Tibial artery (tissue), 4 donors: ENCODE measurements around the gene SNX1.

ENCODE experiments used
- DNase-seq, 2 donors: peaks; one replicate each; pipeline ENCODE4 v3.0.0-alpha.2; 2019
- H3K27ac ChIP-seq, 2 donors: fragments of 200-600 bp; sonication (generic) in 1 of 2; 1 replicate in 1 of 2; 2 replicates in 1 of 2; pipeline ENCODE4 v1.5.1; 2018 to 2019; ENCODE audit warnings: mild to moderate bottlenecking in 1 of 2
- H3K27me3 ChIP-seq, 2 donors: fragments of 200-600 bp; sonication (generic) in 1 of 2; one replicate each; pipeline versions ENCODE4 v1.5.1 to v1.6.0; 2016 to 2019
- H3K36me3 ChIP-seq, 3 donors: fragments of 200-600 bp; sonication (generic) in 2 of 3; one replicate each; pipeline ENCODE4 v1.5.1; 2016 to 2019; ENCODE audit warnings: mild to moderate bottlenecking in 2 of 3
- H3K4me1 ChIP-seq, 4 donors: fragments of 200-600 bp; sonication (generic) in 2 of 4; 1 replicate in 3 of 4; 2 replicates in 1 of 4; pipeline ENCODE4 v1.5.1; 2016 to 2019
- H3K4me3 ChIP-seq, 2 donors: fragments of 200-600 bp; sonication (generic) in 1 of 2; 1 replicate in 1 of 2; 2 replicates in 1 of 2; pipeline ENCODE4 v1.5.1; 2018 to 2019; ENCODE audit warnings: mild to moderate bottlenecking in 2 of 2
- H3K9me3 ChIP-seq, 3 donors: fragments of 200-600 bp; sonication (generic) in 1 of 3; one replicate each; pipeline ENCODE4 v1.5.1; 2016 to 2019
- intact Hi-C: fragments of 100-400 bp; cut with DNase I; formaldehyde crosslinking; loops from one replicate; pipeline ENCODE4 v1.15.0; 2023; ENCODE audit warnings: low total_unique reads
- TF ChIP-seq, protein P1 (sequence below), 2 experiments: fragments of 200-600 bp in 1 of 2; fragments of 450-650 bp in 1 of 2; IDR thresholded peaks; one replicate each; pipeline ENCODE4 v1.5.1; 2017 to 2019; ENCODE audit warnings: antibody characterized with exemption in 2 of 2, mild to moderate bottlenecking in 1 of 2, moderate library complexity in 1 of 2

The SNX1 gene

GRCh38 chr15:64148581-64148980 lies 52.8 kb downstream of the SNX1 start:
- Histone ChIP-seq H3K9me3 (no peaks in the 10 kb centered on the region), H3K4me3 (no peak overlapping the region), H3K27me3 (peaks cover 0 to 23% of the 10 kb centered on the region in 2 donors), H3K36me3 (peaks cover 0 to 27% (median 16%) of the 10 kb centered on the region in 3 donors), H3K4me1 (peaks cover 6 to 26% (median 23%) of the 10 kb centered on the region in 4 donors), H3K27ac (no peak overlapping the region)
- DNase-seq = no peak
- TF ChIP-seq, protein P1, sequence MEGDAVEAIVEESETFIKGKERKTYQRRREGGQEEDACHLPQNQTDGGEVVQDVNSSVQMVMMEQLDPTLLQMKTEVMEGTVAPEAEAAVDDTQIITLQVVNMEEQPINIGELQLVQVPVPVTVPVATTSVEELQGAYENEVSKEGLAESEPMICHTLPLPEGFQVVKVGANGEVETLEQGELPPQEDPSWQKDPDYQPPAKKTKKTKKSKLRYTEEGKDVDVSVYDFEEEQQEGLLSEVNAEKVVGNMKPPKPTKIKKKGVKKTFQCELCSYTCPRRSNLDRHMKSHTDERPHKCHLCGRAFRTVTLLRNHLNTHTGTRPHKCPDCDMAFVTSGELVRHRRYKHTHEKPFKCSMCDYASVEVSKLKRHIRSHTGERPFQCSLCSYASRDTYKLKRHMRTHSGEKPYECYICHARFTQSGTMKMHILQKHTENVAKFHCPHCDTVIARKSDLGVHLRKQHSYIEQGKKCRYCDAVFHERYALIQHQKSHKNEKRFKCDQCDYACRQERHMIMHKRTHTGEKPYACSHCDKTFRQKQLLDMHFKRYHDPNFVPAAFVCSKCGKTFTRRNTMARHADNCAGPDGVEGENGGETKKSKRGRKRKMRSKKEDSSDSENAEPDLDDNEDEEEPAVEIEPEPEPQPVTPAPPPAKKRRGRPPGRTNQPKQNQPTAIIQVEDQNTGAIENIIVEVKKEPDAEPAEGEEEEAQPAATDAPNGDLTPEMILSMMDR (IDR thresholded peaks at IDR 0.05) = no peak
- intact Hi-C loops = no loop called here

DNA sequence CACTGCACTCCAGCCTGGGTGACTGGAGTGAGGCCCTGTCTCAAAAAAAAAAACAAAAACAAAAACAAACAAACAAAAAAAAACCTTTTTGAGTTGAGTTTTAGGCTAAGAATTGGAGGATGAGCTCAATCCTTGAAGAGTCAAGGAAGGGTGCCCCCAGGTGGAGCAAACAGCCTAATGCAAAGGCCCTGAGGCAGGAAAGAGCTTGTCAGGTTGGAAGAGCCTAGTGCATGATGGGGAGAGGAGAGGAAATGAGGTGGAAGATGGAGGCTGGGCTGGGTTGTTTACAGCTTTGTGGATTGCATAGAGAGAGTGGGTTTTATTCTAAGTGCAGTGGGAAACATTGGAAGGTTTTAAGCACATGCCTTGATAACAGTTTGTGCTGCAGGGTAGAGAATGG lies 53.6 kb downstream of the SNX1 start:
- TF ChIP-seq, protein P1 (IDR thresholded peaks at IDR 0.05) = no peak
- Histone ChIP-seq H3K4me1 (peaks cover 6 to 28% (median 23%) of the 10 kb centered on the region in 4 donors), H3K27ac (no peak overlapping the region), H3K36me3 (peaks cover 0 to 25% (median 16%) of the 10 kb centered on the region in 3 donors), H3K4me3 (no peak overlapping the region), H3K9me3 (no peaks in the 10 kb centered on the region), H3K27me3 (peaks cover 0 to 23% of the 10 kb centered on the region in 2 donors)
- DNase-seq = no peak
- intact Hi-C loops = no loop called here

DNA sequence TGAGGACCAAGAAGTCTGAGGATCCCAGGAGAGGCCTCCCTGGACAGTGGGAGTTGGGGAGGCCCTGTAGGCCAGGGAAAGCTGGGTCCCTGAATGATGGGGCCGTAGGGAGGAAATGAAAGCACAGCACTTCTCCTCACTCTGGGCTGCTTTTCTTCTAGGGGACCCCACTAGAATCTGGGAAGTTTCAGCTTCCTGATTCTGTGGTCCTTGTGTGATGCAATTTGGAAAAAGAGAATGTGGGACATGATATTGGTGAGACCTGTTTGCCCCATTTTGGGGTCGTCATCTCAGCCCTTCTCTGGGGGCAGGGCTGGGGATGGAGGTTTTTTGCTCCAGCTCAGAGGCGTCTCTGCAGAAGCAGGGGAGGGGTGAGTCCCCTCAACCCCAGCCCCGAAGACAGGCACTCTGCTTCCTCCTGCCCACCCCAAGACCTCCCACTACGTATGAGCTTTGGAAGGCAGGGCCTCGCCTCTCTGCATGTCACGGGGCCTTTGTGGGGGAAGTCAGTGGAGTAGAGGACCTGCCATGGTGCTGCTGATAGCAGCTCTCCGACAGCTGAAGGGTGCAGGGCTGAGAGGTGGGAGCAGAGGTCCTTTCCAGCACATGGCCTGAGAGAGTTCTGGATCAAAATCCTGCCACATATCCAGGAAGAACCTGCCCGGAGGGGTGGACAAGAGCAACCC lies 54.3 kb downstream of the SNX1 start:
- Histone ChIP-seq H3K27ac (no peak overlapping the region), H3K4me3 (no peak overlapping the region), H3K9me3 (no peaks in the 10 kb centered on the region), H3K4me1 (peaks cover 6 to 28% (median 23%) of the 10 kb centered on the region in 4 donors), H3K36me3 (peaks cover 0 to 25% (median 16%) of the 10 kb centered on the region in 3 donors), H3K27me3 (peaks cover 0 to 23% of the 10 kb centered on the region in 2 donors)
- intact Hi-C loops = no loop called here
- peak in 1 of 2 donors; percentile 55 for DNase-seq
- TF ChIP-seq, protein P1 (IDR thresholded peaks at IDR 0.05) = no peak

DNA sequence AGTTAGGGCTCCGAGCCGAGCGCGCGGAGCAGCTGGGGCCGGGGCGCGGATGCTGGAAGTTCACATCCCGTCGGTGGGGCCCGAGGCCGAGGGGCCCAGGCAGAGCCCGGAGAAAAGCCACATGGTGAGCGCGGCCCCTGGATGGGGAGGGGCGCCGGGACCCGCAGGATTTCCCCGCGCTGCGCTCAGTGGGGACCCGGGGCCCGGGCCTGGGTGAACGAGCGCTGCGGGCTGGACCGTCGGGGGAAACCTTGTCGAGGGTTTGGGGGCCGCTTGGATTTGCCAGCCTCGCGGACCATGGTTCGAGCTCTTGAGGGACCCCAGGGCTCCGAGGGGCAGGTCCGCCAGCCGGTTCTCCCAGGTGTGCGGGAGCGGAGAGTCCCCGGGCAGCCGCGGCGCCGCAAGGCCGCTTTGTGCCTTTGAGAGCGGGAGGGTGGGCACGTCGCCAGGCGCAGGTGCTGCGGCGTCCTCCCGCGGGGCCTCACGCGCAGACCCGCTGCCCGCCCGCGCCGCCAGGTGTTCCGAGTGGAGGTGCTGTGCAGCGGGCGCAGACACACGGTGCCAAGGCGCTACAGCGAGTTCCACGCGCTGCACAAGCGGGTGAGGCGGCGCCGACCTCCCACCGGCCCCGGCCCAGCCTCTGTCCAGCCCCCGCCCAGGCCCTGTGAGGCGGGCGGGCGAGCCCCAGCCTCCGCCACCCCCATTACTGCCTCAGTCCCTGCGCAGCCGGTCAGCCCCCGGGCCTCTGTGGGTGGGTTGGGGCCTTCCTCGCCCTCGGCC lies 56.1 kb downstream of the SNX1 start, which contains the start of gene SNX22:
TSS of gene SNX22 (plus strand) at position 5 of the 780 bp plus-strand sequence. CDS start at position 50, 45 bp downstream.
- H3K4me1 ChIP-seq = peaks cover 6 to 28% (median 23%) of the 10 kb centered on the region in 4 donors
- no peak within 1 kb of the TSS for H3K27ac ChIP-seq

More for the DNA sequence above, 56.1 kb downstream of the SNX1 start, which contains the start of gene SNX22:
- TF ChIP-seq, protein P1 (IDR thresholded peaks at IDR 0.05) = no peak
- DNase-seq = peak in 1 of 2 donors; percentile 61
- intact Hi-C loops = no loop called here
- Histone ChIP-seq H3K27me3 (peaks cover 0 to 23% of the 10 kb centered on the region in 2 donors), H3K4me3 (peak within 1 kb of the TSS; percentile 26 to 47), H3K9me3 (no peaks in the 10 kb centered on the region), H3K36me3 (peaks cover 19 to 31% (median 26%) of the 10 kb centered on the region in 3 donors)
